K562 (cell line): ENCODE data around the gene MRPL27. TPM values are rescaled to one million over a fixed set of nuclear protein-coding genes. Genes with fewer than 3 reads are reported as not detected.

ENCODE experiments used
- ATAC-seq: fragments of 200-7000 bp; cut with Tn5 transposase; 3 replicates; pipeline ENCODE4 v1.9.1; 2020; ENCODE audit warnings: moderate library complexity
- BruUV-seq: library from RNA; stranded (reverse); fragments of 400-500 nt; replicated peaks from 2 replicates; lab custom pipeline; 2021; lab: Mats Ljungman, UMichigan
- CTCF ChIA-PET: fragments of 300-600 bp; formaldehyde crosslinking; extraction: SDS; loops from one replicate; lab custom pipeline; 2021; ENCODE audit warnings: low intra/inter-chr PET ratio; lab: Yijun Ruan, JAX
- POLR2A ChIA-PET: fragments of 300-600, 350-650 bp; sonication (Branson Sonifier 250); formaldehyde crosslinking; extraction: SDS; loops from one replicate; lab custom pipeline; 2021; ENCODE audit warnings: antibody characterized with exemption, inconsistent platforms; lab: Yijun Ruan, JAX
- DNase-seq, 4 experiments: peaks; one replicate each; pipeline versions ENCODE4 v3.0.0 to v3.0.0-alpha.2; 2011 to 2018; ENCODE audit warnings: low spot score in 3 of 4, mixed read lengths in 3 of 4; ENCODE audit errors: extremely low read depth in 1 of 4
- FAIRE-seq: peaks from 2 replicates; lab custom pipeline; 2011; peaks lifted over from hg19 to GRCh38; lab: Jason Lieb, UNC
- H2AFZ ChIP-seq: 2 replicates; pipeline ENCODE4 v1.6.0; 2011; ENCODE audit warnings: low read depth, low read length, control low read depth, inconsistent platforms
- H3K27ac ChIP-seq: fragments of 200-600 bp; 3 replicates; pipeline ENCODE4 v1.8.0; 2011; ENCODE audit warnings: low read depth, mild to moderate bottlenecking, control low read depth, inconsistent platforms, low read length, moderate library complexity, mixed read lengths; ENCODE audit errors: extremely low read depth
- H3K27me3 ChIP-seq, 2 experiments: fragments of 300-600 bp in 1 of 2; 2 replicates in 1 of 2; 3 replicates in 1 of 2; pipeline versions ENCODE4 v1.6.0 to v1.8.0; 2011; ENCODE audit warnings: inconsistent platforms in 2 of 2, low read length in 2 of 2, mild to moderate bottlenecking in 1 of 2, mixed read lengths in 1 of 2, moderate library complexity in 1 of 2; ENCODE audit not compliant: control insufficient read depth in 2 of 2, insufficient read depth in 2 of 2
- H3K36me3 ChIP-seq: fragments of 300-600 bp; 3 replicates; pipeline ENCODE4 v1.8.0; 2011; ENCODE audit warnings: mild to moderate bottlenecking, low read length, inconsistent platforms; ENCODE audit not compliant: control insufficient read depth, insufficient read depth
- H3K4me1 ChIP-seq, 2 experiments: fragments of 200-600 bp in 1 of 2; replicated peaks in 1 of 2; 2 replicates in 1 of 2; 3 replicates in 1 of 2; pipeline versions ENCODE4 v1.5.1 to v1.8.0; 2011; ENCODE audit warnings: inconsistent platforms in 2 of 2, low read length in 2 of 2, mild to moderate bottlenecking in 1 of 2, mixed read lengths in 1 of 2, moderate library complexity in 1 of 2; ENCODE audit not compliant: control insufficient read depth in 2 of 2, insufficient read depth in 2 of 2
- H3K4me2 ChIP-seq: 2 replicates; pipeline ENCODE4 v1.6.1; 2011; ENCODE audit warnings: low read length, control low read depth, inconsistent platforms, mixed read lengths; ENCODE audit not compliant: insufficient read depth
- H3K4me3 ChIP-seq: fragments of 200-600 bp; sonication (generic), shearing (Covaris generic); 2 replicates; pipeline ENCODE4 v1.5.1; 2016; ENCODE audit warnings: control low read depth, inconsistent platforms
- H3K79me2 ChIP-seq: fragments of 200-600 bp; 3 replicates; pipeline ENCODE4 v1.8.0; 2011; ENCODE audit warnings: low read length, inconsistent platforms; ENCODE audit not compliant: control insufficient read depth, insufficient read depth
- H3K9ac ChIP-seq, 2 experiments: 2 replicates each; pipeline versions ENCODE4 v1.6.0 to v1.6.1; 2011; ENCODE audit warnings: low read depth in 2 of 2, low read length in 2 of 2, control low read depth in 1 of 2, inconsistent platforms in 1 of 2, mild to moderate bottlenecking in 1 of 2, mixed read lengths in 1 of 2; ENCODE audit not compliant: insufficient read depth in 1 of 2
- H3K9me1 ChIP-seq: one replicate; pipeline ENCODE4 v1.6.0; 2011; ENCODE audit warnings: inconsistent platforms, mild to moderate bottlenecking, low read length, moderate library complexity; ENCODE audit not compliant: control insufficient read depth, insufficient read depth
- H3K9me3 ChIP-seq: replicated peaks from 2 replicates; pipeline ENCODE4 v1.5.1; 2011; ENCODE audit warnings: low read depth, low read length, inconsistent platforms; ENCODE audit not compliant: control insufficient read depth, insufficient read depth
- H4K20me1 ChIP-seq: replicated peaks from 2 replicates; pipeline ENCODE4 v1.6.1; 2011; ENCODE audit warnings: low read length, inconsistent platforms, mixed read lengths; ENCODE audit not compliant: control insufficient read depth, insufficient read depth
- ATF4 ChIP-seq: fragments of 450-650 bp; formaldehyde crosslinking; IDR thresholded peaks from 2 replicates; pipeline ENCODE4 v1.4.0; 2022; ENCODE audit warnings: mild to moderate bottlenecking, moderate library complexity
- BDP1 ChIP-seq: IDR thresholded peaks from 3 replicates; pipeline ENCODE4 v1.6.1; 2011; ENCODE audit not compliant: insufficient read length, insufficient read depth
- ETS2 ChIP-seq: IDR thresholded peaks from 2 replicates; pipeline ENCODE4 v1.6.1; 2016; ENCODE audit warnings: borderline replicate concordance, missing genetic modification characterization, mild to moderate bottlenecking, moderate library complexity, missing compliant biosample characterization; ENCODE audit not compliant: poor library complexity, severe bottlenecking
- FOXK1 ChIP-seq: sonication (generic); formaldehyde crosslinking; IDR thresholded peaks from 2 replicates; pipeline ENCODE4 v1.8.0; 2022; ENCODE audit warnings: missing genetic modification reagents, mild to moderate bottlenecking, borderline replicate concordance
- KAT7 ChIP-seq: sonication (generic); formaldehyde crosslinking; IDR thresholded peaks from 2 replicates; pipeline ENCODE4 v1.8.0; 2022; ENCODE audit warnings: missing genetic modification reagents, mild to moderate bottlenecking, borderline replicate concordance
- MCM3 ChIP-seq: fragments of 450-650 bp; IDR thresholded peaks from 2 replicates; pipeline ENCODE4 v1.6.1; 2016
- SNAPC5 ChIP-seq: fragments of 250-450 bp; sonication (Bioruptor Pico); IDR thresholded peaks from 2 replicates; pipeline ENCODE4 v1.8.0; 2021; ENCODE audit warnings: moderate library complexity, mild to moderate bottlenecking, inconsistent platforms
- ZBTB49 ChIP-seq: sonication (generic); formaldehyde crosslinking; IDR thresholded peaks from 2 replicates; pipeline ENCODE4 v1.8.0; 2022; ENCODE audit warnings: missing genetic modification reagents, mild to moderate bottlenecking, borderline replicate concordance
- ZZZ3 ChIP-seq: fragments of 450-650 bp; IDR thresholded peaks from 2 replicates; pipeline ENCODE4 v1.6.1; 2016; ENCODE audit warnings: antibody characterized with exemption, mild to moderate bottlenecking, moderate library complexity
- WGBS: fragments of 100-300 bp; shearing (Covaris generic); methylation state at CpG from one replicate; pipeline ENCODE4 v1.1.6; 2016; ENCODE audit warnings: low coverage, mixed read lengths; ENCODE audit not compliant: insufficient coverage; ENCODE audit errors: missing lambda C conversion rate; 5-methylcytosine and 5-hydroxymethylcytosine counted together
- in situ Hi-C: fragments of 300-500 bp; cut with MboI; formaldehyde crosslinking; loops from 4 replicates; pipeline ENCODE4 v1.15.0; 2018; ENCODE audit warnings: inconsistent platforms, mixed read lengths
- intact Hi-C: fragments of 100-400 bp; cut with micrococcal nuclease; formaldehyde crosslinking; loops from 2 replicates; pipeline ENCODE4 v1.14.2; 2022
- polyA plus RNA-seq, 8 experiments: library from polyadenylated mRNA; depleted of rRNA in 4 of 8; stranded (reverse) in 5 of 8; unstranded in 3 of 8; fragments of >200 nt; fragmentation: Nextera tagmentation in 2 of 8; fragmentation: Illumina TruSeq in 1 of 8; extraction: Ambion mirVana in 2 of 8; extraction: Trizol in 1 of 8; gene quantifications; 2 replicates each; pipeline versions ENCODE4 v1.2.1 to v1.2.3, GENCODE V29; 2011 to 2014; ENCODE audit warnings: inconsistent platforms in 1 of 8, missing spikeins in 1 of 8
- total RNA-seq, 7 experiments: library from RNA; depleted of rRNA in 6 of 7; stranded (reverse); fragments of >200 nt in 6 of 7; fragmentation: Illumina TruSeq in 2 of 7; extraction: Trizol in 2 of 7; gene quantifications; 2 replicates each; pipeline versions ENCODE4 v1.2.1 to v1.2.3, GENCODE V29; 2011 to 2021; ENCODE audit warnings: low replicate concordance in 1 of 7
- TF ChIP-seq, protein P1 (sequence below): sonication (generic); formaldehyde crosslinking; IDR thresholded peaks from 2 replicates; pipeline ENCODE4 v1.8.1; 2023; ENCODE audit warnings: mild to moderate bottlenecking, missing genetic modification reagents

Gene MRPL27
- total and polyA plus RNA-seq, 9 of the 15 experiments (the other 6 are each of a cell fraction or from before 2014, with no cell fraction given), result 96.3 to 401 (median 142) TPM

- H4K20me1 ChIP-seq, result no peaks in the 10 kb centered on the region; the same call in 1 of the 2 replicates
- ATAC-seq (no peak), DNase-seq (no peak), FAIRE-seq (no peak)
- in situ Hi-C loops, result no loop called here
- peaks cover 61% of the 10 kb centered on the region; the same call in 2 of the 3 replicates for H3K36me3 ChIP-seq
- 74% methylated on average over 3 of the region's 4 CpGs for WGBS
- H3K27me3 ChIP-seq, result no peaks in the 10 kb centered on the region; a peak in 1 of 5 replicates
- no peak for TF ChIP-seq ZBTB49 (CRISPR knock-in tag)
- TF ChIP-seq ZZZ3, result no peak
- TF ChIP-seq KAT7, result no peak
- TF ChIP-seq SNAPC5 (CRISPR knock-in tag), result no peak
- no peak for TF ChIP-seq ATF4
- TF ChIP-seq FOXK1 (CRISPR knock-in tag), result no peak
- TF ChIP-seq BDP1, result no peak
- TF ChIP-seq, protein P1, sequence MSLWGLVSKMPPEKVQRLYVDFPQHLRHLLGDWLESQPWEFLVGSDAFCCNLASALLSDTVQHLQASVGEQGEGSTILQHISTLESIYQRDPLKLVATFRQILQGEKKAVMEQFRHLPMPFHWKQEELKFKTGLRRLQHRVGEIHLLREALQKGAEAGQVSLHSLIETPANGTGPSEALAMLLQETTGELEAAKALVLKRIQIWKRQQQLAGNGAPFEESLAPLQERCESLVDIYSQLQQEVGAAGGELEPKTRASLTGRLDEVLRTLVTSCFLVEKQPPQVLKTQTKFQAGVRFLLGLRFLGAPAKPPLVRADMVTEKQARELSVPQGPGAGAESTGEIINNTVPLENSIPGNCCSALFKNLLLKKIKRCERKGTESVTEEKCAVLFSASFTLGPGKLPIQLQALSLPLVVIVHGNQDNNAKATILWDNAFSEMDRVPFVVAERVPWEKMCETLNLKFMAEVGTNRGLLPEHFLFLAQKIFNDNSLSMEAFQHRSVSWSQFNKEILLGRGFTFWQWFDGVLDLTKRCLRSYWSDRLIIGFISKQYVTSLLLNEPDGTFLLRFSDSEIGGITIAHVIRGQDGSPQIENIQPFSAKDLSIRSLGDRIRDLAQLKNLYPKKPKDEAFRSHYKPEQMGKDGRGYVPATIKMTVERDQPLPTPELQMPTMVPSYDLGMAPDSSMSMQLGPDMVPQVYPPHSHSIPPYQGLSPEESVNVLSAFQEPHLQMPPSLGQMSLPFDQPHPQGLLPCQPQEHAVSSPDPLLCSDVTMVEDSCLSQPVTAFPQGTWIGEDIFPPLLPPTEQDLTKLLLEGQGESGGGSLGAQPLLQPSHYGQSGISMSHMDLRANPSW (CRISPR knock-in tag), result no peak
- TF ChIP-seq MCM3, result no peak
- no peak for TF ChIP-seq ETS2
- H3K27ac ChIP-seq, result no peak overlapping the region
- ChIA-PET CTCF (no interaction called here), POLR2A (interaction anchor here (0.6 kb wide), 1 partner anchor 9 kb away, joined by 6 read pairs; no protein-coding TSS in a partner anchor)
- H2AFZ ChIP-seq, result no peak overlapping the region
- H3K9me1 ChIP-seq, result no peaks in the 10 kb centered on the region
- H3K9me3 ChIP-seq, result no peaks in the 10 kb centered on the region
- H3K4me1 ChIP-seq, result peaks cover 0 to 30% of the 10 kb centered on the region in 2 experiments; a peak in 1 of 5 replicates
- no peak overlapping the region for H3K4me2 ChIP-seq
- H3K4me3 ChIP-seq, result no peak overlapping the region
- H3K79me2 ChIP-seq, result no peaks in the 10 kb centered on the region
- intact Hi-C loops, result no loop called here
- no TSS peak for BruUV-seq
- H3K9ac ChIP-seq, result no peak overlapping the region
These were observed 17.7 kb downstream of the MRPL27 start for GRCh38 chr17:50355336-50355700.
